ENCODE results near the gene PLEKHG1.

DNA sequence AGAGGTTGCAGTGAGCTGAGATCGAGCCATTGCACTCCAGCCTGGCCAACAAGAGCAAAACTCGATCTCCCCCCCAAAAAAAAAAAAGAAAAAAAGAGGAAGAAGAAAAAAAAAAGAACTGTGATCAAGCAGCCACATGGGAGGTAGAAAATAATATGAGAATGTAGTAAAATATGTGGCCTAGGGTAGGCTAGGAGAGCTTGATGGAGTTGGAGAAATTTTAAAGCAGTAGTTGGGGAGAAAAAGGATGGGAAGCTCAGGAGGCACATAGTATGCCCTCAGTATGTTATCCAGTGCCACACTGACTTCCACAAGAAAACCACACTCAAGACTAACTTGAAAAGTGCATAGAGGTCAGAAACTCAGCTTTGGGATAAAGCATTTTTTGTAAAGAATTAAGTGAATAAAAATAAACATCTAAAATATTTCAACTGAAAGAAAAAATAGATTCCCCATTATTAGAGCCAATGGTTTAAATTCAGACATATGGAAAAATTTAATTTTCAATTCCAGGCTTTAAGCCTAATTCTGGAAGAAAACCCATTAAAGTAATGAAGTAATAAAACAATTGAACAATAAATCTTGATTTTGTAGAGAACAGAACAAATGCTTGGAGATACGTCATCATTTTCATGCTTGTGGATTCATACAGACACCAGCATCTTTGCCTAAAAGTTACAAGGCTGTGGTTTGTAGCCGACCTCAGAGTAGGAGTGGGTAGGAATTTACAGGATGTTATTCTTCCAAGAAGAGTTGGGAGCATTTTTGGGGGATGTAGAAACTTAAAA, 34.7 kb downstream of the PLEKHG1 start:
- TF ChIP-seq, protein P1, sequence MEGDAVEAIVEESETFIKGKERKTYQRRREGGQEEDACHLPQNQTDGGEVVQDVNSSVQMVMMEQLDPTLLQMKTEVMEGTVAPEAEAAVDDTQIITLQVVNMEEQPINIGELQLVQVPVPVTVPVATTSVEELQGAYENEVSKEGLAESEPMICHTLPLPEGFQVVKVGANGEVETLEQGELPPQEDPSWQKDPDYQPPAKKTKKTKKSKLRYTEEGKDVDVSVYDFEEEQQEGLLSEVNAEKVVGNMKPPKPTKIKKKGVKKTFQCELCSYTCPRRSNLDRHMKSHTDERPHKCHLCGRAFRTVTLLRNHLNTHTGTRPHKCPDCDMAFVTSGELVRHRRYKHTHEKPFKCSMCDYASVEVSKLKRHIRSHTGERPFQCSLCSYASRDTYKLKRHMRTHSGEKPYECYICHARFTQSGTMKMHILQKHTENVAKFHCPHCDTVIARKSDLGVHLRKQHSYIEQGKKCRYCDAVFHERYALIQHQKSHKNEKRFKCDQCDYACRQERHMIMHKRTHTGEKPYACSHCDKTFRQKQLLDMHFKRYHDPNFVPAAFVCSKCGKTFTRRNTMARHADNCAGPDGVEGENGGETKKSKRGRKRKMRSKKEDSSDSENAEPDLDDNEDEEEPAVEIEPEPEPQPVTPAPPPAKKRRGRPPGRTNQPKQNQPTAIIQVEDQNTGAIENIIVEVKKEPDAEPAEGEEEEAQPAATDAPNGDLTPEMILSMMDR (IDR thresholded peaks at IDR 0.05; ENCODE audit: low read depth, low read length, poor library complexity, severe bottlenecking), result no peak
- TF ChIP-seq EZH2phosphoT487 (IDR thresholded peaks at IDR 0.05; ENCODE audit: borderline replicate concordance, low read length), result no peak
